B cell (primary cell): Measurements from ENCODE around the gene HIGD1A. TPM values are rescaled to one million over a fixed set of nuclear protein-coding genes. Genes with fewer than 3 reads are reported as not detected.

ENCODE experiments used
- ATAC-seq: fragments of 200-7000 bp; cut with Tn5 transposase; one replicate; pipeline ENCODE4 v1.10.0; 2021; ENCODE audit warnings: low read depth, mild to moderate bottlenecking, moderate number of reproducible peaks, moderate library complexity
- CTCF ChIA-PET: fragments of 350-600 bp; sonication (Branson Sonifier 250); formaldehyde crosslinking; loops from one replicate; lab custom pipeline; 2021; ENCODE audit warnings: antibody characterized with exemption, inconsistent platforms; lab: Charles Lee
- POLR2A ChIA-PET: fragments of 350-600 bp; sonication (Branson Sonifier 250); formaldehyde crosslinking; loops from one replicate; lab custom pipeline; 2021; ENCODE audit warnings: antibody characterized with exemption; lab: Charles Lee
- DNase-seq: peaks from one replicate; pipeline ENCODE4 v3.0.0; 2013
- H2AFZ ChIP-seq: 2 replicates; pipeline ENCODE4 v1.6.1; 2012; ENCODE audit warnings: mild to moderate bottlenecking, low read depth, low read length; ENCODE audit not compliant: insufficient read depth, poor library complexity, severe bottlenecking
- H3K27ac ChIP-seq, 2 donors: 1 replicate in 1 of 2; 2 replicates in 1 of 2; pipeline ENCODE4 v1.5.1; 2012 to 2013; ENCODE audit warnings: low read length in 2 of 2, mild to moderate bottlenecking in 2 of 2, moderate library complexity in 1 of 2
- H3K27me3 ChIP-seq, 4 experiments: fragments of 200-600 bp in 1 of 4; sonication (generic) in 1 of 4; replicated peaks in 1 of 4; 1 replicate in 2 of 4; 2 replicates in 2 of 4; pipeline versions ENCODE4 v1.6.1 to v1.7.0; 2013 to 2016; ENCODE audit warnings: low read length in 3 of 4, mild to moderate bottlenecking in 2 of 4, mixed read lengths in 1 of 4, moderate library complexity in 1 of 4; ENCODE audit not compliant: insufficient read depth in 4 of 4, control insufficient read depth in 3 of 4; ENCODE audit errors: control extremely low read depth in 1 of 4
- H3K36me3 ChIP-seq, 2 experiments: replicated peaks in 1 of 2; 1 replicate in 1 of 2; 2 replicates in 1 of 2; pipeline versions ENCODE4 v1.6.1 to v1.7.1; 2013; ENCODE audit warnings: low read length in 1 of 2; ENCODE audit not compliant: insufficient read depth in 2 of 2, control insufficient read depth in 1 of 2; ENCODE audit errors: control extremely low read depth in 1 of 2, extremely low read depth in 1 of 2
- H3K4me1 ChIP-seq, 2 donors: fragments of 200-600 bp in 1 of 2; sonication (generic) in 1 of 2; 1 replicate in 1 of 2; 2 replicates in 1 of 2; pipeline versions ENCODE4 v1.5.1 to v1.6.1; 2013 to 2017; ENCODE audit warnings: low read length in 2 of 2; ENCODE audit not compliant: control insufficient read depth in 2 of 2, insufficient read depth in 2 of 2
- H3K4me2 ChIP-seq: replicated peaks from 2 replicates; pipeline ENCODE3; 2012; ENCODE audit warnings: mild to moderate bottlenecking, low read depth, low read length; ENCODE audit not compliant: poor library complexity, severe bottlenecking
- H3K4me3 ChIP-seq, 5 experiments: fragments of 200-600 bp in 1 of 5; sonication (generic) in 1 of 5; 1 replicate in 3 of 5; 2 replicates in 2 of 5; pipeline versions ENCODE4 v1.5.1 to v1.7.0; 2011 to 2016; ENCODE audit warnings: low read length in 4 of 5, mild to moderate bottlenecking in 4 of 5, low read depth in 2 of 5, control low read depth in 1 of 5, moderate library complexity in 1 of 5; ENCODE audit not compliant: insufficient read depth in 1 of 5; ENCODE audit errors: control extremely low read depth in 1 of 5, extremely low read depth in 1 of 5
- H3K79me2 ChIP-seq: fragments of 200-600 bp; sonication (generic); one replicate; pipeline ENCODE4 v1.6.0; 2016; ENCODE audit warnings: low read length; ENCODE audit not compliant: control insufficient read depth, insufficient read depth
- H3K9ac ChIP-seq: fragments of 200-600 bp; sonication (generic); 2 replicates; pipeline ENCODE4 v1.6.1; 2017; ENCODE audit warnings: mild to moderate bottlenecking, low read length, moderate library complexity
- H3K9me3 ChIP-seq, 3 donors: one replicate each; pipeline versions ENCODE4 v1.6.1 to v1.7.1; 2013; ENCODE audit warnings: low read length in 2 of 3; ENCODE audit not compliant: control insufficient read depth in 2 of 3, insufficient read depth in 1 of 3; ENCODE audit errors: control extremely low read depth in 1 of 3
- H4K20me1 ChIP-seq: 2 replicates; pipeline ENCODE4 v1.6.0; 2012; ENCODE audit warnings: mild to moderate bottlenecking, low read length; ENCODE audit not compliant: insufficient read depth, control insufficient read depth, poor library complexity, severe bottlenecking
- H3K27ac Mint-ChIP-seq: one replicate; pipeline ENCODE4 v1.8.0; 2021; ENCODE audit warnings: mixed read lengths
- H3K27me3 Mint-ChIP-seq: one replicate; pipeline ENCODE4 v1.8.0; 2021; ENCODE audit warnings: mixed read lengths
- H3K4me1 Mint-ChIP-seq: one replicate; pipeline ENCODE4 v1.8.0; 2021; ENCODE audit warnings: mixed read lengths
- H3K4me3 Mint-ChIP-seq: one replicate; pipeline ENCODE4 v1.8.0; 2021; ENCODE audit warnings: mixed read lengths
- H3K9me3 Mint-ChIP-seq: one replicate; pipeline ENCODE4 v1.8.0; 2022; ENCODE audit warnings: mixed read lengths; ENCODE audit not compliant: insufficient read depth
- CTCF ChIP-seq: fragments of 200-600 bp; IDR thresholded peaks from one replicate; pipeline ENCODE4 v1.8.0; 2022; ENCODE audit warnings: antibody characterized with exemption, mild to moderate bottlenecking
- EZH2 ChIP-seq: IDR thresholded peaks from 2 replicates; pipeline ENCODE4 v1.6.1; 2012; ENCODE audit warnings: borderline replicate concordance, low read depth, mild to moderate bottlenecking, moderate library complexity, low read length; ENCODE audit not compliant: insufficient read depth, poor library complexity, severe bottlenecking
- WGBS: methylation state at CpG from one replicate; pipeline ENCODE4 v1.1.5; 2013; ENCODE audit warnings: missing lambda C conversion rate; ENCODE audit not compliant: insufficient coverage; 5-methylcytosine and 5-hydroxymethylcytosine counted together
- intact Hi-C: fragments of 100-400 bp; cut with micrococcal nuclease; formaldehyde crosslinking; loops from one replicate; pipeline ENCODE4 v1.10.0; 2022
- polyA plus RNA-seq: library from polyadenylated mRNA; depleted of rRNA; stranded (reverse); fragments of >200 nt; gene quantifications from 2 replicates; pipeline ENCODE4 v1.2.3, GENCODE V29; 2012
- total RNA-seq, 2 donors: library from RNA; stranded (reverse); fragments of 120-200 nt in 1 of 2; gene quantifications; 1 replicate in 1 of 2; 2 replicates in 1 of 2; pipeline versions ENCODE4 v1.2.3 to v1.2.4, GENCODE V29; 2013 to 2022

The HIGD1A gene
- total and polyA plus RNA-seq, 2 donors (not counting 1 experiment from before 2014, with no cell fraction given), result 14.2 to 16.5 TPM

GRCh38 chr3:42755681-42756578 is 48.4 kb downstream of the HIGD1A start:
- ATAC-seq (no peak), DNase-seq (no peak)
- Histone ChIP-seq H4K20me1 (no peaks in the 10 kb centered on the region), H3K4me3 (no peak overlapping the region), H3K4me1 (no peaks in the 10 kb centered on the region), H3K79me2 (no peaks in the 10 kb centered on the region), H3K9ac (no peak overlapping the region), H3K4me2 (no peak overlapping the region), H3K27ac (no peak overlapping the region), H3K27me3 (no peaks in the 10 kb centered on the region), H3K9me3 (no peaks in the 10 kb centered on the region), H2AFZ (no peak overlapping the region), H3K36me3 (no peaks in the 10 kb centered on the region)
- Mint-ChIP-seq H3K4me3 (no peak overlapping the region), H3K9me3 (no peaks in the 10 kb centered on the region), H3K27me3 (peaks cover 2% of the 10 kb centered on the region), H3K4me1 (no peaks in the 10 kb centered on the region), H3K27ac (no peak overlapping the region)
- TF ChIP-seq CTCF, result peak; percentile 30
- no peak for TF ChIP-seq EZH2
- CTCF ChIA-PET, result interaction anchor here (1.2 to 1.4 kb wide), 2 partner anchors 9 to 173 kb away, joined by 3 read pairs; no protein-coding TSS in a partner anchor
- 64% methylated on average over 3 of the region's 5 CpGs for WGBS
- intact Hi-C loops, result no loop called here
- POLR2A ChIA-PET, result no interaction called here

- Mint-ChIP-seq H3K4me3 (no peak overlapping the region), H3K4me1 (no peaks in the 10 kb centered on the region), H3K27me3 (peaks cover 2% of the 10 kb centered on the region), H3K27ac (no peak overlapping the region), H3K9me3 (no peaks in the 10 kb centered on the region)
- Histone ChIP-seq H2AFZ (no peak overlapping the region), H4K20me1 (no peaks in the 10 kb centered on the region), H3K36me3 (no peaks in the 10 kb centered on the region), H3K9ac (no peak overlapping the region), H3K27ac (no peak overlapping the region), H3K9me3 (no peaks in the 10 kb centered on the region), H3K4me2 (no peak overlapping the region), H3K4me1 (no peaks in the 10 kb centered on the region), H3K27me3 (no peaks in the 10 kb centered on the region), H3K4me3 (no peak overlapping the region), H3K79me2 (no peaks in the 10 kb centered on the region)
- POLR2A ChIA-PET, result no interaction called here
- intact Hi-C loops, result no loop called here
- 94% methylated on average over 3 of the region's 3 CpGs for WGBS
- CTCF ChIA-PET, result interaction anchor here (1.0 kb wide), 1 partner anchor 9 kb away, joined by 3 read pairs; no protein-coding TSS in a partner anchor
- ATAC-seq, result no peak
- DNase-seq, result no peak
- TF ChIP-seq CTCF (no peak), EZH2 (no peak)
Measured at GRCh38 chr3:42753757-42754156, 50.5 kb downstream of the HIGD1A start.
